Hepatocyte (in vitro differentiated cells): Measurements from ENCODE around the gene TMPRSS3. TPM values are rescaled to one million over a fixed set of nuclear protein-coding genes. Genes with fewer than 3 reads are reported as not detected.

Experiments
- DNase-seq: peaks from one replicate; pipeline ENCODE4 v3.0.0-alpha.2; 2016; ENCODE audit warnings: low spot score
- H2AFZ ChIP-seq: fragments of 200-600 bp; sonication (generic); 2 replicates; pipeline ENCODE4 v1.6.0; 2016; ENCODE audit warnings: antibody characterized with exemption, mild to moderate bottlenecking
- H3K27ac ChIP-seq: fragments of 200-600 bp; sonication (generic); 2 replicates; pipeline ENCODE4 v1.5.1; 2016; ENCODE audit warnings: mild to moderate bottlenecking
- H3K27me3 ChIP-seq: fragments of 200-600 bp; sonication (generic); 2 replicates; pipeline ENCODE4 v1.6.1; 2016
- H3K36me3 ChIP-seq: fragments of 200-600 bp; sonication (generic); replicated peaks from 2 replicates; pipeline ENCODE4 v1.5.1; 2016; ENCODE audit warnings: low read depth; ENCODE audit not compliant: insufficient read depth
- H3K4me1 ChIP-seq: fragments of 200-600 bp; sonication (generic); 2 replicates; pipeline ENCODE4 v1.5.1; 2016; ENCODE audit warnings: mild to moderate bottlenecking, moderate library complexity; ENCODE audit not compliant: insufficient read depth
- H3K4me2 ChIP-seq: fragments of 200-600 bp; sonication (generic); 2 replicates; pipeline ENCODE4 v1.6.0; 2016
- H3K4me3 ChIP-seq: fragments of 200-600 bp; sonication (generic); 2 replicates; pipeline ENCODE4 v1.5.1; 2016; ENCODE audit warnings: mild to moderate bottlenecking
- H3K79me2 ChIP-seq: fragments of 200-600 bp; sonication (generic); 2 replicates; pipeline ENCODE4 v1.6.0; 2017; ENCODE audit warnings: mild to moderate bottlenecking
- H3K9me2 ChIP-seq: fragments of 200-600 bp; sonication (generic); replicated peaks from 2 replicates; pipeline ENCODE4 v1.6.0; 2017; ENCODE audit warnings: mild to moderate bottlenecking; ENCODE audit not compliant: insufficient read depth
- H3K9me3 ChIP-seq: fragments of 200-600 bp; sonication (generic); 2 replicates; pipeline ENCODE4 v1.5.1; 2016; ENCODE audit warnings: low read depth, mild to moderate bottlenecking
- H4K20me1 ChIP-seq: fragments of 200-600 bp; sonication (generic); 2 replicates; pipeline ENCODE4 v1.6.0; 2016; ENCODE audit warnings: mild to moderate bottlenecking; ENCODE audit not compliant: insufficient read depth, poor library complexity, severe bottlenecking
- EZH2 ChIP-seq: fragments of 200-600 bp; sonication (generic); IDR thresholded peaks from 2 replicates; pipeline ENCODE4 v1.6.1; 2016; ENCODE audit warnings: antibody characterized with exemption, mild to moderate bottlenecking, borderline replicate concordance
- EZH2phosphoT487 ChIP-seq: fragments of 200-600 bp; sonication (generic); IDR thresholded peaks from one replicate; pipeline ENCODE4 v1.6.1; 2018; ENCODE audit warnings: antibody characterized with exemption, mild to moderate bottlenecking, low read depth, moderate library complexity; ENCODE audit not compliant: unreplicated experiment, severe bottlenecking
- WGBS: methylation state at CpG from one replicate; pipeline ENCODE4 v1.1.6; 2016; ENCODE audit warnings: low lambda C conversion rate; ENCODE audit errors: missing lambda C conversion rate; 5-methylcytosine and 5-hydroxymethylcytosine counted together
- polyA plus RNA-seq: library from polyadenylated mRNA; unstranded; fragments of >200 nt; fragmentation: Nextera tagmentation; extraction: Ambion mirVana; gene quantifications from 2 replicates; pipeline ENCODE4 v1.2.1, GENCODE V29; 2016
- total RNA-seq: library from RNA; depleted of rRNA; stranded (reverse); fragments of >200 nt; gene quantifications from 2 replicates; pipeline ENCODE4 v1.2.3, GENCODE V29; 2014
- TF ChIP-seq, protein P1 (sequence below): fragments of 200-600 bp; sonication (generic); IDR thresholded peaks from 2 replicates; pipeline ENCODE4 v1.5.1; 2016; ENCODE audit warnings: antibody characterized with exemption, mild to moderate bottlenecking; ENCODE audit not compliant: poor library complexity

TMPRSS3 gene
- total and polyA plus RNA-seq, 2 experiments from 2014 or later = 1.4 to 1.7 TPM

DNA sequence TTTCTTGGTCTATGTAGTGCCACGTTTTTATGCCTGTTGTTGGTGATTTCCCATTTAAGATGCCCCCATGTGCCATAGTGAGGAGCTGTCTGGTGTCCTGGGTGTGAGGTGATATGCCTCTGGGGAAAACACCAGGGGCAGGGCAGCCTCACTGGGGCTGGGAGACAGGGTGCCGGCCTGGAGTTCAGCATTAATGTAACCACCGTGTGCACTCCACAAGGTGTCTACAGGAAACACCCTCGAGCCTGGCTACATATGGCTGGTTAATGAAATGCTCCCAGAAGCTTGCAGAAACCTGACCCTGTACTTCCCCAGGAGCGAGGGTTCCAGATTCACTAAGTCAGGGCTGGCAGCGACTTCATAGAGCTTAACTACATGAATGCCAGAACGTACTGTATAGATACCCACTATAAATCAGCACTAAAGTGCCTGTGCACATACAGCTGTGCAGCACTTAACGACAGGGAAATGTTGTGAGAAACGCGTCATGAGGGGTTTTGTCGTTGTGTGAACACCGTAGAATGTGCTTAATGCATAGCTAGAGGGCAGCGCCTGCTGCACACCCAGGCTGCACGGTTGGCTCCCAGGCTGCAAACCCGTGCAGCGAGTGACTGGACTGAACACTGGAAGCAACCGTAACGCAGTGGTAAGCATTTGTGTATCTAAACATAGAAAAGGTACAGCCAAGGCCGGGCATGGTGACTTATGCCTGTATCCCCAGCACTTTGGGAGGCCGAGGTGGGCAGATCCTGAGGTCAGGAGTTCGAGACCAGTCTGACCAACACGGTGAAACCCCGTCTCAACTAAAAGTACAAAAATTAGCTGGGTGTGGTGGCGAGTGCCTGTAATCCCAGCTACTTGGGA lies 55.4 kb downstream of the TMPRSS3 start:
- no peak for DNase-seq
- H2AFZ ChIP-seq = no peak overlapping the region
- TF ChIP-seq EZH2 (no peak), EZH2phosphoT487 (no peak)
- TF ChIP-seq, protein P1, sequence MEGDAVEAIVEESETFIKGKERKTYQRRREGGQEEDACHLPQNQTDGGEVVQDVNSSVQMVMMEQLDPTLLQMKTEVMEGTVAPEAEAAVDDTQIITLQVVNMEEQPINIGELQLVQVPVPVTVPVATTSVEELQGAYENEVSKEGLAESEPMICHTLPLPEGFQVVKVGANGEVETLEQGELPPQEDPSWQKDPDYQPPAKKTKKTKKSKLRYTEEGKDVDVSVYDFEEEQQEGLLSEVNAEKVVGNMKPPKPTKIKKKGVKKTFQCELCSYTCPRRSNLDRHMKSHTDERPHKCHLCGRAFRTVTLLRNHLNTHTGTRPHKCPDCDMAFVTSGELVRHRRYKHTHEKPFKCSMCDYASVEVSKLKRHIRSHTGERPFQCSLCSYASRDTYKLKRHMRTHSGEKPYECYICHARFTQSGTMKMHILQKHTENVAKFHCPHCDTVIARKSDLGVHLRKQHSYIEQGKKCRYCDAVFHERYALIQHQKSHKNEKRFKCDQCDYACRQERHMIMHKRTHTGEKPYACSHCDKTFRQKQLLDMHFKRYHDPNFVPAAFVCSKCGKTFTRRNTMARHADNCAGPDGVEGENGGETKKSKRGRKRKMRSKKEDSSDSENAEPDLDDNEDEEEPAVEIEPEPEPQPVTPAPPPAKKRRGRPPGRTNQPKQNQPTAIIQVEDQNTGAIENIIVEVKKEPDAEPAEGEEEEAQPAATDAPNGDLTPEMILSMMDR = no peak

DNA sequence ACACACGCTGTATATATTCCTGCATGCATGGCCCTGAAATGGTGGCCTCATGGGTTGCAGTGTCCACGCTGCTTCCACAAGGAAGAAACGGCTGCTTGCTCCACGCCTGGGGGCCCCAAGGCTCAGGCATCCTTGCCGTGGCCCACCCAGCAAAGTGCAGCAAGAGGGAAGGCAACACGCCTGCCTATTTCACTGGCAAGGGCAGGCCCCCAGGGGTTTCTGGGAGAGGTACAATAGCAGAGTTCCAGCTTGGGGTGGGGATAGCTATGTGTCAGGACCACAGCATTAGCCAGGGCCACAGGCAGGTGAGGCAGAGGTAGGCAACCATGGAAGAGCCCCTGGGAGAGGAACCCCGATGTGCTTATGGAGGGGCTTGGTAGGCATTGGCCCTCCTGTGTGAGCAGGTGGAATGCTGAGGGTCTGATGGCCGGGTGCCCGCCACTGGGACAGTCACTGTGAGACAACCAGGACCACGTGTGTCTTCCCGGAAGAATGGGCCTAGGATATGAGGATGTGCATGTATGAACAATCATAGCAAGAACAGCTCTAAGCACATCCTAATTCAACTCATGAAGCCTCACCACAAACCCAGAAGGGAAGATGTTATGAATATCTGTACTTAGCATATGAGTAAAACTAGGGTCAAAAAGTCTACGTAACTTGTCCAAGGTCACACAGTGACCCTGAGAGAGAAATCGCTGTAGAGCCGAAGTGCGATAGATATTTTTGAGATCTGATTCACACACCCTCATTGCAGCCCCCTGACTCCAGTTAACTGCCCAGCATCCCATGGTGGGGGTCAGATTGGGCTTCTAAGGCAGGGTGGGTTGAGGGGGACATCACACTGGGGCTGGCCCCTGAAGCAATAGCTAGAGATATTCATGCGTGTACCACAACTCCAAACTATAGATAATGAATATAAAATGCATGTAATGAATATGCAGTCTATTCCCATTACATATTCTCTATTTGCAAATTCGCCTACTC lies 56.8 kb downstream of the TMPRSS3 start:
- no peaks in the 10 kb centered on the region for H3K36me3 ChIP-seq
- H4K20me1 ChIP-seq = no peaks in the 10 kb centered on the region
- H3K9me3 ChIP-seq = no peaks in the 10 kb centered on the region
- no peaks in the 10 kb centered on the region for H3K79me2 ChIP-seq
- WGBS = 93% methylated on average over 17 of the region's 17 CpGs
- H3K27ac ChIP-seq = peak overlapping the region; percentile 86
- no peak for TF ChIP-seq EZH2
- TF ChIP-seq EZH2phosphoT487 = no peak
- TF ChIP-seq, protein P1 = no peak
- H3K4me1 ChIP-seq = peaks cover 6% of the 10 kb centered on the region
- H3K9me2 ChIP-seq = no peaks in the 10 kb centered on the region
- DNase-seq = no peak
- no peak overlapping the region for H2AFZ ChIP-seq
- no peaks in the 10 kb centered on the region for H3K27me3 ChIP-seq
- H3K4me2 ChIP-seq = no peak overlapping the region
- no peak overlapping the region for H3K4me3 ChIP-seq

More for the DNA sequence above, 55.4 kb downstream of the TMPRSS3 start:
- no peaks in the 10 kb centered on the region for H3K27me3 ChIP-seq
- 82% methylated on average over 24 of the region's 24 CpGs for WGBS
- H3K4me1 ChIP-seq = peaks cover 6% of the 10 kb centered on the region
- no peaks in the 10 kb centered on the region for H3K79me2 ChIP-seq
- no peaks in the 10 kb centered on the region for H3K36me3 ChIP-seq
- no peak overlapping the region for H3K4me3 ChIP-seq
- no peaks in the 10 kb centered on the region for H3K9me3 ChIP-seq
- no peak overlapping the region for H3K27ac ChIP-seq
- no peaks in the 10 kb centered on the region for H3K9me2 ChIP-seq
- H3K4me2 ChIP-seq = no peak overlapping the region
- no peaks in the 10 kb centered on the region for H4K20me1 ChIP-seq

DNA sequence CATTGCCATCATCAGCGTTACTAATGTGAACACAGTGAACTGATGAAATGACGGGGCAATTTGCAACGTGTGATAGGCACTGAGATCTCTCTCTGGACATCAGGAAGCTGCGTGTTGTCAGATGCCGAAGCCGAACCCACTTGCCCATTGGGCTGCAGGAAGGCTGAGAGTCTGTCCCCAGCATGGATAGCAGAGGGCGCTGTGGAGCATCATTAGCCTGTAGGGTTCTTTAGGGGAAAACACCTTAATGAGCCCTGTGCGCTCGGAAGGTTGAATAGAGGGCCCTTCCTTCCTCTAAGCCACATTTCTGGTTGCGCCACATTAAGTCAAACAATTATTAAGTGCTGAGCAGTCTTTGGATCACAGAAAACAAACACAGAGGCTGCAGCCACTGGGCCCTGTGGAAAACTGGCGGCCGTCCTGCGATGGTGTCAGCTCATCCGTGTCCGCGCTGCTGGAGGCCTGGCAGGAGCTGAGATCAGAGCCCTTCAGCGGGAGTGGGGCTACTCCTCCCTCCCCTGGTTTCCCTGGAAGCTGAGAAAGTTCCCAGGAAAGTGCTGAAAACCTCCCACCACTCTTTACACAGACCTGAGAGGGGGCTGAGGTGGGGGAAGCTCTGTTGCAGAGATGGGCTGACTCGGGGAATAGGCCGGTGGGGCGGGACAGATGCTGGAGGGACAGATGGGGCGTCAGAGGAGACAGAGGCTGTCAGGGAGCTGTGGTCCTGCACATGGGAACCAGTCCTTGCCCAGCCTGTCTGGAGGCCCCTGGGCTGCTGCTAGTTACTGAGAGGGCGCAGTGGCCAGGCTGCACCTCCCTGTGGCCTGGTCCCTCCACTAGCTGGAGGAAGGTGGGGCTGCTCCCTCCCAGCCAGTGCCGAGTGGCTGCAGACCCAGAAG lies 57.8 kb downstream of the TMPRSS3 start:
- H3K4me2 ChIP-seq = peak overlapping the region; percentile 28
- no peaks in the 10 kb centered on the region for H3K27me3 ChIP-seq
- H3K4me3 ChIP-seq = no peak overlapping the region
- H3K4me1 ChIP-seq = peaks cover 6% of the 10 kb centered on the region
- H2AFZ ChIP-seq = no peak overlapping the region
- H3K27ac ChIP-seq = peak overlapping the region; percentile 86
- 57% methylated on average over 23 of the region's 23 CpGs for WGBS
- no peaks in the 10 kb centered on the region for H3K9me2 ChIP-seq
- no peak for TF ChIP-seq EZH2
- TF ChIP-seq, protein P1 = peak; percentile 58
- no peak for TF ChIP-seq EZH2phosphoT487
- no peaks in the 10 kb centered on the region for H4K20me1 ChIP-seq
- no peaks in the 10 kb centered on the region for H3K79me2 ChIP-seq
- peak; percentile 88 for DNase-seq
- no peaks in the 10 kb centered on the region for H3K9me3 ChIP-seq
- H3K36me3 ChIP-seq = no peaks in the 10 kb centered on the region
